CD4-positive, alpha-beta T cell treated with Interleukin-15 for 4 hours (primary cell): ENCODE results near the gene DZIP1.
"Not testable (repeated sequence)": the region's sequence is repeated elsewhere in the genome, so short reads cannot be mapped to it uniquely, and the experiment has no call there.

ENCODE experiments used
- DNase-seq: peaks from one replicate; pipeline ENCODE4 v3.0.0-alpha.2; 2020; ENCODE audit warnings: low spot score

Gene DZIP1

GRCh38 chr13:95601216-95601615 lies 43.3 kb downstream of the DZIP1 start:
- no peak for DNase-seq

GRCh38 chr13:95596701-95597100 lies 47.8 kb downstream of the DZIP1 start:
- no peak for DNase-seq

GRCh38 chr13:95593462-95593861 lies 51.0 kb downstream of the DZIP1 start:
- no peak for DNase-seq

GRCh38 chr13:95588721-95589120 lies 55.8 kb downstream of the DZIP1 start:
- no peak for DNase-seq

- no peak for DNase-seq
Measured at GRCh38 chr13:95588134-95588533, 56.4 kb downstream of the DZIP1 start.

- no peak for DNase-seq
Measured at GRCh38 chr13:95585867-95586266, 58.6 kb downstream of the DZIP1 start.

- no peak for DNase-seq
Measured at GRCh38 chr13:95579303-95579702, 65.2 kb downstream of the DZIP1 start.

GRCh38 chr13:95573221-95573620 lies 71.3 kb downstream of the DZIP1 start:
- no peak for DNase-seq

GRCh38 chr13:95571941-95572340 lies 72.6 kb downstream of the DZIP1 start:
- no peak for DNase-seq

GRCh38 chr13:95570016-95570415 lies 74.5 kb downstream of the DZIP1 start:
- DNase-seq = no peak

GRCh38 chr13:95568131-95568530 lies 76.4 kb downstream of the DZIP1 start:
- no peak for DNase-seq

GRCh38 chr13:95565758-95566157 lies 78.7 kb downstream of the DZIP1 start:
- not testable (repeated sequence) for DNase-seq

GRCh38 chr13:95564733-95565291 lies 79.7 kb downstream of the DZIP1 start:
- DNase-seq = no peak

GRCh38 chr13:95564091-95564490 lies 80.4 kb downstream of the DZIP1 start:
- no peak for DNase-seq

GRCh38 chr13:95560387-95560786 lies 84.1 kb downstream of the DZIP1 start:
- DNase-seq = no peak

- no peak for DNase-seq
Measured at GRCh38 chr13:95559100-95559499, 85.4 kb downstream of the DZIP1 start.

- no peak for DNase-seq
Measured at GRCh38 chr13:95557013-95557412, 87.5 kb downstream of the DZIP1 start.

GRCh38 chr13:95553581-95554385 lies 90.7 kb downstream of the DZIP1 start:
- DNase-seq = no peak

- DNase-seq = no peak
Measured at GRCh38 chr13:95552539-95553441, 91.7 kb downstream of the DZIP1 start, which contains the start of gene CLDN10. Gene CLDN10 (plus strand): TSS chr13:95552720. CDS start chr13:95552754, 34 bp downstream.

GRCh38 chr13:95552208-95552538 lies 92.3 kb downstream of the DZIP1 start:
- DNase-seq = no peak

- no peak for DNase-seq
Measured at GRCh38 chr13:95547531-95548167, 96.9 kb downstream of the DZIP1 start.

- no peak for DNase-seq
Measured at GRCh38 chr13:95546919-95547318, 97.6 kb downstream of the DZIP1 start.
